OCI-LY3 (cell line): Measurements from ENCODE around the gene GTF2I.
"Not testable (repeated sequence)": the region's sequence is repeated elsewhere in the genome, so short reads cannot be mapped to it uniquely, and the experiment has no call there.

Experiments
- EZH2phosphoT487 ChIP-seq: fragments of 200-600 bp; shearing (Covaris generic); IDR thresholded peaks from 2 replicates; pipeline ENCODE4 v1.6.1; 2018; ENCODE audit warnings: antibody characterized with exemption, mixed run types, low read depth
- TF ChIP-seq, protein P1 (sequence below): fragments of 200-600, 300-600 bp; sonication (generic); IDR thresholded peaks from 2 replicates; pipeline ENCODE4 v1.5.1; 2014; ENCODE audit warnings: antibody characterized with exemption, low read length, low read depth

DNA sequence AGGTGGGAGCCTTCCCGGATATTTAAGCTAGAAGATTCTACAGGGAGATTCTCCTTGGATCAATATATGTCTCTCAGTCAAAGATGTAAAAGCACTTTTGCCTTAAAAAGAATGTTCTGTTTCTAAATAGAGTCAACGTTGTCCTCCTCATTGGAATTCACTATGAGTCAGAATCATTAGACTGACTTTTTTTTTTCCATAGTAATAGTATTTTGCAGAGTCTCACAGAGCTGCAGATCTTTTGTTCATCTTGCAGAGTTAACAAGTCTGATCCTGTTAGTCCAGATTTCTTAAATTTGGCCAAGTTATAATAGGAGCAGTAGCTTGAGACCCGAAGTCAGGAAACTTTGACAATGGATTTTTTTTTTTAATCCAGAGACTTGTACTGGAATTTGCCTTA lies 101.5 kb downstream of the GTF2I start:
- TF ChIP-seq, protein P1, sequence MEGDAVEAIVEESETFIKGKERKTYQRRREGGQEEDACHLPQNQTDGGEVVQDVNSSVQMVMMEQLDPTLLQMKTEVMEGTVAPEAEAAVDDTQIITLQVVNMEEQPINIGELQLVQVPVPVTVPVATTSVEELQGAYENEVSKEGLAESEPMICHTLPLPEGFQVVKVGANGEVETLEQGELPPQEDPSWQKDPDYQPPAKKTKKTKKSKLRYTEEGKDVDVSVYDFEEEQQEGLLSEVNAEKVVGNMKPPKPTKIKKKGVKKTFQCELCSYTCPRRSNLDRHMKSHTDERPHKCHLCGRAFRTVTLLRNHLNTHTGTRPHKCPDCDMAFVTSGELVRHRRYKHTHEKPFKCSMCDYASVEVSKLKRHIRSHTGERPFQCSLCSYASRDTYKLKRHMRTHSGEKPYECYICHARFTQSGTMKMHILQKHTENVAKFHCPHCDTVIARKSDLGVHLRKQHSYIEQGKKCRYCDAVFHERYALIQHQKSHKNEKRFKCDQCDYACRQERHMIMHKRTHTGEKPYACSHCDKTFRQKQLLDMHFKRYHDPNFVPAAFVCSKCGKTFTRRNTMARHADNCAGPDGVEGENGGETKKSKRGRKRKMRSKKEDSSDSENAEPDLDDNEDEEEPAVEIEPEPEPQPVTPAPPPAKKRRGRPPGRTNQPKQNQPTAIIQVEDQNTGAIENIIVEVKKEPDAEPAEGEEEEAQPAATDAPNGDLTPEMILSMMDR, result not testable (repeated sequence)
- TF ChIP-seq EZH2phosphoT487, result not testable (repeated sequence)
